GM19043 (cell line): ENCODE results near the gene PEAK1.

Source experiments
- ATAC-seq: cut with Tn5 transposase; IDR thresholded peaks from one replicate; pipeline ENCODE4 v1.9.1; 2021; ENCODE audit warnings: low read depth; ENCODE audit not compliant: unreplicated experiment

PEAK1 gene

GRCh38 chr15:77369168-77369567, 50.7 kb downstream of the PEAK1 start:
- ATAC-seq: no peak

GRCh38 chr15:77367631-77368030, 52.3 kb downstream of the PEAK1 start:
- no peak for ATAC-seq

- ATAC-seq: no peak
These were observed 58.4 kb downstream of the PEAK1 start for GRCh38 chr15:77361456-77361855.

- ATAC-seq: no peak
These were observed 61.2 kb downstream of the PEAK1 start for GRCh38 chr15:77358545-77359240.

GRCh38 chr15:77356305-77356704, 63.6 kb downstream of the PEAK1 start:
- ATAC-seq: no peak

- ATAC-seq: no peak
These were observed 64.6 kb downstream of the PEAK1 start for GRCh38 chr15:77355321-77355720.

GRCh38 chr15:77354063-77354462, 65.8 kb downstream of the PEAK1 start:
- ATAC-seq: no peak

- no peak for ATAC-seq
These were observed 67.0 kb downstream of the PEAK1 start for GRCh38 chr15:77352887-77353286.

GRCh38 chr15:77350792-77351191, 69.1 kb downstream of the PEAK1 start:
- no peak for ATAC-seq

- ATAC-seq: no peak
These were observed 70.2 kb downstream of the PEAK1 start for GRCh38 chr15:77349666-77350065.

GRCh38 chr15:77348511-77348910, 71.4 kb downstream of the PEAK1 start:
- ATAC-seq: no peak

- ATAC-seq: no peak
These were observed 72.7 kb downstream of the PEAK1 start for GRCh38 chr15:77347197-77347596.

- ATAC-seq: no peak
These were observed 73.5 kb downstream of the PEAK1 start for GRCh38 chr15:77346245-77347036.

GRCh38 chr15:77342807-77343206, 77.1 kb downstream of the PEAK1 start:
- no peak for ATAC-seq

GRCh38 chr15:77340245-77340644, 79.7 kb downstream of the PEAK1 start:
- no peak for ATAC-seq

GRCh38 chr15:77336006-77336405, 83.9 kb downstream of the PEAK1 start:
- ATAC-seq: no peak

- no peak for ATAC-seq
These were observed 84.6 kb downstream of the PEAK1 start for GRCh38 chr15:77335298-77335697.

- ATAC-seq: no peak
These were observed 86.7 kb downstream of the PEAK1 start for GRCh38 chr15:77333166-77333565.

GRCh38 chr15:77329202-77329601, 90.7 kb downstream of the PEAK1 start:
- no peak for ATAC-seq

GRCh38 chr15:77327844-77328529, 91.9 kb downstream of the PEAK1 start:
- no peak for ATAC-seq

- ATAC-seq: no peak
These were observed 92.7 kb downstream of the PEAK1 start for GRCh38 chr15:77327168-77327567.
